Heart left ventricle (tissue), 13 donors: Measurements from ENCODE around the gene TNIP1.

Source experiments
- CTCF ChIP-seq, 12 donors: fragments of 200-600 bp; sonication (generic) in 4 of 12; IDR thresholded peaks; one replicate each; pipeline versions ENCODE4 v1.5.0 to v1.8.0; 2018 to 2022; ENCODE audit warnings: antibody characterized with exemption in 12 of 12, mild to moderate bottlenecking in 5 of 12
- POLR2A ChIP-seq, 2 donors: fragments of 450-650 bp; IDR thresholded peaks; one replicate each; pipeline ENCODE4 v1.6.1; 2017; ENCODE audit warnings: antibody characterized with exemption in 2 of 2, mild to moderate bottlenecking in 2 of 2, moderate library complexity in 2 of 2
- donor health status: ischemic (EF 13 %, LVEDD 7.1; RV severe dilation, severe dysfunction).
- donor health status: DM: no; HTN: yes; CAD: no.
- donor health status: DM: no; HTN: no; CAD: no.
- donor health status: ischemic (EF 25% LVEDD 6.9; RV normal size, moderate dysfunction).
- donor health status: ischemic (EF 25% LVEDD 5.7; RV mildly dilated, moderate dysfunction).
- donor health status: ischemic (EF 35%, LVEDD 5.7; RV mildly dilated, moderate dysfunction).
- donor health status: nonischemic (EF 11% LVEDD 7.7; RV severe dilation, severe dysfunction).
- donor health status: DM: yes; HTN: yes; CAD: no.
- donor health status: PGD.
- donor health status: ischemic (EF 29% LVEDD 5.4; RV normal size, mild dysfunction).
- donor health status: nonischemic (EF 23%, LVEDD 6.1; RV moderate dilation, normal function).

- TF ChIP-seq CTCF (IDR thresholded peaks at IDR 0.05), result no peak
- TF ChIP-seq POLR2A (IDR thresholded peaks at IDR 0.05), result no peak
Observed at GRCh38 chr5:151070449-151070848, 10.4 kb downstream of the TNIP1 start.
